Liver (tissue), 3 donors: ENCODE measurements around the gene TCTA.

Experiments used
- FOXA1 ChIP-seq: IDR thresholded peaks from 2 replicates; pipeline ENCODE4 v1.6.1; 2016; ENCODE audit warnings: antibody characterized with exemption
- RAD21 ChIP-seq, 2 donors: IDR thresholded peaks; 2 replicates each; pipeline ENCODE4 v1.6.1; 2016; ENCODE audit warnings: antibody characterized with exemption in 2 of 2, mild to moderate bottlenecking in 2 of 2
- REST ChIP-seq: IDR thresholded peaks from 2 replicates; pipeline ENCODE4 v1.6.1; 2016; ENCODE audit warnings: antibody characterized with exemption, mild to moderate bottlenecking
- TAF1 ChIP-seq: conservative IDR thresholded peaks from 2 replicates; pipeline ENCODE4 v1.6.1; 2016; ENCODE audit warnings: antibody characterized with exemption, mild to moderate bottlenecking
- YY1 ChIP-seq: IDR thresholded peaks from 2 replicates; pipeline ENCODE4 v1.6.1; 2016; ENCODE audit warnings: antibody characterized with exemption, mild to moderate bottlenecking
- TF ChIP-seq, protein P1 (sequence below): fragments of 150-350 bp; IDR thresholded peaks from 2 replicates; pipeline ENCODE4 v1.5.1; 2017; ENCODE audit warnings: improper control_type of control experiment, low read depth, low read length; ENCODE audit not compliant: missing input control
- donor health status: healthy.
- donor health status: healthy.

- TF ChIP-seq, protein P1, sequence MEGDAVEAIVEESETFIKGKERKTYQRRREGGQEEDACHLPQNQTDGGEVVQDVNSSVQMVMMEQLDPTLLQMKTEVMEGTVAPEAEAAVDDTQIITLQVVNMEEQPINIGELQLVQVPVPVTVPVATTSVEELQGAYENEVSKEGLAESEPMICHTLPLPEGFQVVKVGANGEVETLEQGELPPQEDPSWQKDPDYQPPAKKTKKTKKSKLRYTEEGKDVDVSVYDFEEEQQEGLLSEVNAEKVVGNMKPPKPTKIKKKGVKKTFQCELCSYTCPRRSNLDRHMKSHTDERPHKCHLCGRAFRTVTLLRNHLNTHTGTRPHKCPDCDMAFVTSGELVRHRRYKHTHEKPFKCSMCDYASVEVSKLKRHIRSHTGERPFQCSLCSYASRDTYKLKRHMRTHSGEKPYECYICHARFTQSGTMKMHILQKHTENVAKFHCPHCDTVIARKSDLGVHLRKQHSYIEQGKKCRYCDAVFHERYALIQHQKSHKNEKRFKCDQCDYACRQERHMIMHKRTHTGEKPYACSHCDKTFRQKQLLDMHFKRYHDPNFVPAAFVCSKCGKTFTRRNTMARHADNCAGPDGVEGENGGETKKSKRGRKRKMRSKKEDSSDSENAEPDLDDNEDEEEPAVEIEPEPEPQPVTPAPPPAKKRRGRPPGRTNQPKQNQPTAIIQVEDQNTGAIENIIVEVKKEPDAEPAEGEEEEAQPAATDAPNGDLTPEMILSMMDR, result no peak
- TF ChIP-seq TAF1 (no peak), FOXA1 (no peak), YY1 (no peak), REST (no peak), RAD21 (IDR thresholded peaks at IDR 0.05) (no peak)
Measured at GRCh38 chr3:49389297-49389696, 22.9 kb upstream of the TCTA start.
